PFSK-1 (cell line): Measurements from ENCODE around the gene THOC7.

Source experiments
- FOXP2 ChIP-seq: optimal IDR thresholded peaks from 2 replicates; pipeline ENCODE3; 2011; ENCODE audit warnings: borderline replicate concordance, control low read depth, inconsistent platforms; ENCODE audit not compliant: insufficient read depth; ENCODE audit errors: extremely low read length, extremely low read depth
- POLR2AphosphoS5 ChIP-seq: IDR thresholded peaks from 2 replicates; pipeline ENCODE4 v1.6.1; 2012; ENCODE audit warnings: low read depth, mild to moderate bottlenecking, control low read depth, low read length, moderate library complexity
- SIN3A ChIP-seq: IDR thresholded peaks from 2 replicates; pipeline ENCODE4 v1.6.1; 2012; ENCODE audit warnings: mild to moderate bottlenecking, low read length, moderate library complexity, borderline replicate concordance; ENCODE audit not compliant: insufficient read depth
- TAF1 ChIP-seq: IDR thresholded peaks from 2 replicates; pipeline ENCODE4 v1.6.1; 2012; ENCODE audit warnings: low read length, control low read depth, borderline replicate concordance; ENCODE audit not compliant: insufficient read depth
- TF ChIP-seq, protein P1 (sequence below), 2 experiments: IDR thresholded peaks; 2 replicates each; pipeline versions ENCODE4 v1.6.1 to v1.8.0; 2011 to 2012; ENCODE audit warnings: low read depth in 2 of 2, low read length in 2 of 2, control low read depth in 1 of 2, inconsistent platforms in 1 of 2, mild to moderate bottlenecking in 1 of 2, moderate library complexity in 1 of 2; ENCODE audit not compliant: insufficient read depth in 1 of 2

Gene THOC7

DNA sequence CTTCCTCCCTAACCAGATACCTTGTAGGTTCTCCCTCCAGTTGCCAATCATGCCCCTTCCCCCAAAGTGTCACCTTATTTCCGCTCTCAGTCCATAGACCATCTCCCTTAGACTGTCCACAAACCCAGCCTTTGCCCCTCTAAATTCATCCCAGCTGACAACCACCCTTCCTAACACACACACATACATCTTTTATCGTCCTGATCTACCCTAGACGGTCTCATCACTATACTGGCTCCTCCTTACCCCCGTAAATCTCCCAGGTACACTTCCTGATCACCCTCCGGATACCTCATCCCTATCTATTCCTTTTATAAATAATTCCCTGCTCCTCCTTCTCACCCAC, 828 bp downstream of the THOC7 start:
- TF ChIP-seq SIN3A: no peak
- TF ChIP-seq POLR2AphosphoS5: no peak
- no peak for TF ChIP-seq FOXP2
- TF ChIP-seq, protein P1, sequence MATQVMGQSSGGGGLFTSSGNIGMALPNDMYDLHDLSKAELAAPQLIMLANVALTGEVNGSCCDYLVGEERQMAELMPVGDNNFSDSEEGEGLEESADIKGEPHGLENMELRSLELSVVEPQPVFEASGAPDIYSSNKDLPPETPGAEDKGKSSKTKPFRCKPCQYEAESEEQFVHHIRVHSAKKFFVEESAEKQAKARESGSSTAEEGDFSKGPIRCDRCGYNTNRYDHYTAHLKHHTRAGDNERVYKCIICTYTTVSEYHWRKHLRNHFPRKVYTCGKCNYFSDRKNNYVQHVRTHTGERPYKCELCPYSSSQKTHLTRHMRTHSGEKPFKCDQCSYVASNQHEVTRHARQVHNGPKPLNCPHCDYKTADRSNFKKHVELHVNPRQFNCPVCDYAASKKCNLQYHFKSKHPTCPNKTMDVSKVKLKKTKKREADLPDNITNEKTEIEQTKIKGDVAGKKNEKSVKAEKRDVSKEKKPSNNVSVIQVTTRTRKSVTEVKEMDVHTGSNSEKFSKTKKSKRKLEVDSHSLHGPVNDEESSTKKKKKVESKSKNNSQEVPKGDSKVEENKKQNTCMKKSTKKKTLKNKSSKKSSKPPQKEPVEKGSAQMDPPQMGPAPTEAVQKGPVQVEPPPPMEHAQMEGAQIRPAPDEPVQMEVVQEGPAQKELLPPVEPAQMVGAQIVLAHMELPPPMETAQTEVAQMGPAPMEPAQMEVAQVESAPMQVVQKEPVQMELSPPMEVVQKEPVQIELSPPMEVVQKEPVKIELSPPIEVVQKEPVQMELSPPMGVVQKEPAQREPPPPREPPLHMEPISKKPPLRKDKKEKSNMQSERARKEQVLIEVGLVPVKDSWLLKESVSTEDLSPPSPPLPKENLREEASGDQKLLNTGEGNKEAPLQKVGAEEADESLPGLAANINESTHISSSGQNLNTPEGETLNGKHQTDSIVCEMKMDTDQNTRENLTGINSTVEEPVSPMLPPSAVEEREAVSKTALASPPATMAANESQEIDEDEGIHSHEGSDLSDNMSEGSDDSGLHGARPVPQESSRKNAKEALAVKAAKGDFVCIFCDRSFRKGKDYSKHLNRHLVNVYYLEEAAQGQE (IDR thresholded peaks at IDR 0.05; ENCODE audit: insufficient read depth in 1 of 2, low read depth in 2 of 2, low read length in 2 of 2): no peak
- no peak for TF ChIP-seq TAF1

DNA sequence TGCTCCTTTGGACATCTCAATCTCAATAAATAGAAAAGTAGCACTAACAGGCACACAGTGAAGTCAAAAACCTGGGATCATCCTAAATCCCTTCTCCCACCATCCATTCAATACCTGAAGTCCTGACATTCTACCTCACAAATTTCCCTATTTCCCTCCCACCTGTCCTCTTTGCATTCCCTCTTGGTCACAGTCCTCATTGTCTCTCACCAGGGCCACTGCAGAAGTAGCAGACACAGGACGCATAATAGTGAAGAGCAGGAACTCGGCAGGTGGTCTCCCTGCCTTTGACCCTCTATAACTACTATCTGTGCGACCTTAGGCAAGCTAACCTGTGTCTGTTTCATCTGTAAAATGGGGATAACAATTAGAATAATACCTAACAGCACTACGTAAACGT, 2.3 kb downstream of the THOC7 start:
- TF ChIP-seq SIN3A: no peak
- TF ChIP-seq FOXP2: no peak
- TF ChIP-seq POLR2AphosphoS5: no peak
- TF ChIP-seq TAF1: no peak
- TF ChIP-seq, protein P1 (IDR thresholded peaks at IDR 0.05; ENCODE audit: insufficient read depth in 1 of 2, low read depth in 2 of 2, low read length in 2 of 2): no peak

DNA sequence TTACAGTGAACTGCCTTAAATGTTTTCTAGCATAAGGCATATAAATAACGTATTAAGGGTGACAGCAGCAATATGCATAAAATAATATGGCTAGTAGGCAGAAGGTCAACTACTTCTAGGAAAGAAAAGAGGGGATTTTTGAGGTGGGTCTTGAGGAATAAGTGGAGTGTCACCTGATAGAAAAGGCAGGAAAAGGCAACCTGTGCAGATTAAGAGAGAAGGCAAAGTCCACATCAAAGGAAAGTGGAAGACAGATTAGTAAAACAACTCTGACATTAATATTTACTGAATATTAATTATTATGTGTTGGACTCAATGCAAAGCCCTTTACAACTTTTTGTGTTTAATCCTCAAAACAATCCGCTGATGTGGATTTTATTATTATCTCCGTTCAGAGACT, 2.8 kb downstream of the THOC7 start:
- TF ChIP-seq, protein P1 (IDR thresholded peaks at IDR 0.05; ENCODE audit: insufficient read depth in 1 of 2, low read depth in 2 of 2, low read length in 2 of 2): no peak
- no peak for TF ChIP-seq FOXP2

DNA sequence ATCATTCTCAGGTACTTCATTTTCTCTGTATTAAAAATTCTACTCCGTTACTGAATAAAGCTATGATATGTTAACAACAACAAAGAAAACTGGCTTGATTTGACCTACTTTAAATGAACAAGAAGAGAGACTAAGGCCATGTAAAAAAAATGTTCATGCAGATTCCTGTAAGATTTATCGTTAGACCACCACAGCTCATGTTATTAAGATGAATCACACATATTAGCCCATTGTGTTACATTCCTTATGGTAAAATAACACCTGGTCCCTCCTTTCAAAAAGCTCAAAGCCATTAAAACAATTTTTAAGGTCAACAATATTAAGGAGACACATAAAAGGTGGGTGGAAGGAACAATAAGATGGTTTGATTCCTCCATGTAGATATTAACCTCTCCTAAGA, 6.3 kb downstream of the THOC7 start:
- TF ChIP-seq SIN3A: no peak
- TF ChIP-seq TAF1: no peak
- TF ChIP-seq POLR2AphosphoS5: no peak
- TF ChIP-seq FOXP2: no peak
- TF ChIP-seq, protein P1 (IDR thresholded peaks at IDR 0.05; ENCODE audit: insufficient read depth in 1 of 2, low read depth in 2 of 2, low read length in 2 of 2): no peak

DNA sequence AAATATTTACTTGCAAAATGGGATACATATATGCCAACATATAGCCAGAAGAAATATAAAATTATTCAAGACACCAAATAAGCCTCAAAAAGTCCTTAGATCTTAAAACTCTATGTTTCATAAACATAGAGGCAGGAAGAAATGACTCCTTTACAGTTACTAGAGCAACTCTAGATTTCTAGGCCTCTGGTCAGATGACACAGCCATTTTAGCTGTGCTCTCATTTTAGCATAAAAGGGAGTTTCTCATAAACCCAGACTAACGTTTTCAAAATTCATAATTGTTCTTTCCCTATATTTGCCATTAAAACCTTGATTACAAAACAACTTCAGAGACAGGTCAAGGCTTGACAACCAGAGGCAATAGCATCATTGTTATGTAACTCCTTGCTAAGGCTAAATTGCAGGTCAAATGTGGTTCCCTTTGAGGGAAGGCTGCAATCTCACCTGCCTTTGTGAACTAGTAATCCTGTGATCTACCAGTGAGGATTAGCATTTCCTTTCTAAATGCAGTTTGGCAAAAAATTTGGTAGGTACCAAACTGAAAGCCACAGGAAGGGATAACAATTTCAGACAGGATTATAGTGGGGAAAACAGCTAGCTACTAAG, 8.2 kb downstream of the THOC7 start:
- no peak for TF ChIP-seq POLR2AphosphoS5
- no peak for TF ChIP-seq SIN3A
- no peak for TF ChIP-seq TAF1
- no peak for TF ChIP-seq FOXP2
- TF ChIP-seq, protein P1 (IDR thresholded peaks at IDR 0.05; ENCODE audit: insufficient read depth in 1 of 2, low read depth in 2 of 2, low read length in 2 of 2): no peak
